GM12872 (cell line): ENCODE data around the gene SREBF1.

Experiments used
- TF ChIP-seq, protein P1 (sequence below): IDR thresholded peaks from 3 replicates; pipeline ENCODE4 v1.5.1; 2011; ENCODE audit warnings: low read depth, mild to moderate bottlenecking, low read length, moderate library complexity; ENCODE audit not compliant: insufficient read depth

SREBF1 gene

DNA sequence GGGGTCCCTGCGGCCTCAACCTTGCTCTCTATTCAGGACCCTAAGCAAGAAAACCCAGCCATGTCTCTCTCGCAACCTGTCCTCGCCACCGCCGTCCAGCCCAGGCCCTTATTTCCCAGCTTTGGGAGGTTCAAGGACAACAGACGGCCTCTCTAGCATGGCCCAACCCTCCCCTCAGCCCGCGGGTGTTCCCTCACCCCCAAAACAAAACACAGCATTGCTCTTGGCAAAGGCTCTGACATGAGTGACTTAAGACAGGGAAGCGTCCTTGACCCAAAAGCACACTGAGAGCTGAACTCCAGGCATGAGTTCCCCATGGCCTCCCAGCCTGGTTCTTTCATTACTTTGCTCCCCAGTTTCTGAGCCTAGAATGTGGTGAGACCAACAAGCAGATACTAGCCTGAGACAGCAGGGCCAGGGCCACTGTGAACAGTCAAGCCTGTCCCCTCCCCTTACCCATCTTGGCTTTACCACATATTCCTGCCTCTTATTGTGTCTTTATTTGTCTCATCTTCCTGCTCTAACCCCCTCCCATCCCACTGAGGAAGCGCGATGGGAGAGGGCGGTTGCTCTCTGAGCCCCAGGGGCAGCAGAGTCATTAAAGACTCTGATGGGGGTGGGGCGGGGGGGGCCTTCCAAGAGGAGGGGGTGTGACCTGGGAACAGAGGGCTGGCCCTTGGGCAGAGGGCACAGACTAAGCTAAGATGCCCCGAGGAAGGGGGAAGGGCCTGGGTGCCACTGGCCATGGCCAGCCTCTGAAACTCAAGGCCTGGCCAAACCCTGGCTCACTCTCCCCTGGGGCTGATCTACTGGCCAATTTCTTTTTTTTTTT is 11.8 kb downstream of the SREBF1 start:
- TF ChIP-seq, protein P1, sequence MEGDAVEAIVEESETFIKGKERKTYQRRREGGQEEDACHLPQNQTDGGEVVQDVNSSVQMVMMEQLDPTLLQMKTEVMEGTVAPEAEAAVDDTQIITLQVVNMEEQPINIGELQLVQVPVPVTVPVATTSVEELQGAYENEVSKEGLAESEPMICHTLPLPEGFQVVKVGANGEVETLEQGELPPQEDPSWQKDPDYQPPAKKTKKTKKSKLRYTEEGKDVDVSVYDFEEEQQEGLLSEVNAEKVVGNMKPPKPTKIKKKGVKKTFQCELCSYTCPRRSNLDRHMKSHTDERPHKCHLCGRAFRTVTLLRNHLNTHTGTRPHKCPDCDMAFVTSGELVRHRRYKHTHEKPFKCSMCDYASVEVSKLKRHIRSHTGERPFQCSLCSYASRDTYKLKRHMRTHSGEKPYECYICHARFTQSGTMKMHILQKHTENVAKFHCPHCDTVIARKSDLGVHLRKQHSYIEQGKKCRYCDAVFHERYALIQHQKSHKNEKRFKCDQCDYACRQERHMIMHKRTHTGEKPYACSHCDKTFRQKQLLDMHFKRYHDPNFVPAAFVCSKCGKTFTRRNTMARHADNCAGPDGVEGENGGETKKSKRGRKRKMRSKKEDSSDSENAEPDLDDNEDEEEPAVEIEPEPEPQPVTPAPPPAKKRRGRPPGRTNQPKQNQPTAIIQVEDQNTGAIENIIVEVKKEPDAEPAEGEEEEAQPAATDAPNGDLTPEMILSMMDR, result no peak

DNA sequence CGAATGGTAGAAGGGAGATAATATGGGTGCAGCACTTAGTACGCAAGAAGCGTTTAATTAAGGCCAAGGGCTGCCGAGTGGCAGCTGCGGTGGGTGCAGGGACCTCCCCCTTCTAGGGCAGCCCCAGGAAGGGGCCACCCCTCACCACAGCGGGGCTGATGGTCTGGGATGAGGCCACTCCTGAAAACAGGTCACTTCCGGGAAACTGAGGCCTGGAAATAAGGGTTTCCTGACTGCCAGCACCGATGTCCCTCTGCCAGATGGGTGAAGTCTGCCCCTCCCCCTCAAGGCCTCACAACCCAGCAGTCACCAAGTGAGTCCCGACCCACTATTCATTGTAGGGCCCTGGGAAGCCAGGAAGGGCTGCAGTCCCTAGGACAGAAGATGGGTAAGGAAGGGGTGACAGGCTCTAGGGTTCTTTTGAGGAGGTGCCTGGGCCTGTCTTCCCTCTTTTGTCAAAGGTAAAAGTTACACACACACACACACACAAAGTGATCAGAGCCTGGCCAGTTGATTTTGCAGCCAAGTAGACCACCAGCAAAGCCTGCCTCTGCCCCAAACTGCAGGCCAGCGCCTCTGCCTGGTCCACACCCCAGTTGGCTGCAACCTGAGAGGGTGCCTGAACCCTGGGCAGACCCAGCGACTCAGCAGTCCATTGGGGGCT is 12.5 kb downstream of the SREBF1 start:
- TF ChIP-seq, protein P1, result no peak

GRCh38 chr17:17823433-17824118 is 13.2 kb downstream of the SREBF1 start:
- TF ChIP-seq, protein P1, result no peak

DNA sequence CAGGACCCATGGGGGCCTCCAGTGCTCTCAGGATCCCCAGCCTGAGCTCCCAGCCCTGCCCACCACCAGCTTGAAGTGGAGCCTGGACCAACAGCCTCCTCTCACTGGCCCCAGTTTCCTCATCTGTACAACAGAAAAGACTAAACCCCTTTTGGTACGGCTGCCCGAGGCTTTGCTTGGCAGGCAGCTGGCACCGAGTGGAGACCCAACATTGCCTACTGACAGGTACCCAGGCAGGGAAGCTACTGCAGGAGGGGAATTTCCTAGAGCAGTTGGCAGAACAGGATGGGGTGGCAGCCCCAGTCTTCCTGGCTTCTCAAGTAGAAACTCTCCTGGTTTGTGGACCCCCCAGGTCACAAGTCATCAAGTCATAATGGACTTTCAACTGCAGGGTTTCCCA is 14.2 kb downstream of the SREBF1 start:
- TF ChIP-seq, protein P1, result no peak

GRCh38 chr17:17822189-17822588 is 14.6 kb downstream of the SREBF1 start:
- TF ChIP-seq, protein P1, result no peak

- TF ChIP-seq, protein P1, result no peak
These were observed 16.2 kb downstream of the SREBF1 start for GRCh38 chr17:17820463-17821158.

- TF ChIP-seq, protein P1, result no peak
These were observed 16.7 kb downstream of the SREBF1 start for GRCh38 chr17:17820046-17820445.
